Measurements from ENCODE around the gene NELL1.

NELL1 gene

DNA sequence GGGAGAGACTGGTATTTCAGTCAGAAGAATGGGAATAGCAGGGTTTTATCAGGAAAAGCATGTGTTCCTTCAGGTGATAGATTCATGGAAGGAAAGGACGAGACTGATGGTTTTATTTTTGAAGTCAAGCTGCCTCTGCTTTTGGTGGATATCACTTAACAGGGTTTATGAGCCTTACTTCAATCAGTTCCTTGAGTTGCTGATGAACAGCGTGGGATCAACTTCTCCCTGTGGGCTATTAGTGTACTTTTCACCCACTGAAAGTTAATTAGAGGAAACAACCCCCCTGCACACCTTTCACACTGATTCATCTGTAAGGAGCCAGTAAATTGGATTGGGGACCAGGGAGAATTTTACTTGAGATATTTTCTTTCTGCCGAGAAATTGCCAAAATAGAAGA, 479.0 kb downstream of the NELL1 start:
- TF ChIP-seq, protein P1, sequence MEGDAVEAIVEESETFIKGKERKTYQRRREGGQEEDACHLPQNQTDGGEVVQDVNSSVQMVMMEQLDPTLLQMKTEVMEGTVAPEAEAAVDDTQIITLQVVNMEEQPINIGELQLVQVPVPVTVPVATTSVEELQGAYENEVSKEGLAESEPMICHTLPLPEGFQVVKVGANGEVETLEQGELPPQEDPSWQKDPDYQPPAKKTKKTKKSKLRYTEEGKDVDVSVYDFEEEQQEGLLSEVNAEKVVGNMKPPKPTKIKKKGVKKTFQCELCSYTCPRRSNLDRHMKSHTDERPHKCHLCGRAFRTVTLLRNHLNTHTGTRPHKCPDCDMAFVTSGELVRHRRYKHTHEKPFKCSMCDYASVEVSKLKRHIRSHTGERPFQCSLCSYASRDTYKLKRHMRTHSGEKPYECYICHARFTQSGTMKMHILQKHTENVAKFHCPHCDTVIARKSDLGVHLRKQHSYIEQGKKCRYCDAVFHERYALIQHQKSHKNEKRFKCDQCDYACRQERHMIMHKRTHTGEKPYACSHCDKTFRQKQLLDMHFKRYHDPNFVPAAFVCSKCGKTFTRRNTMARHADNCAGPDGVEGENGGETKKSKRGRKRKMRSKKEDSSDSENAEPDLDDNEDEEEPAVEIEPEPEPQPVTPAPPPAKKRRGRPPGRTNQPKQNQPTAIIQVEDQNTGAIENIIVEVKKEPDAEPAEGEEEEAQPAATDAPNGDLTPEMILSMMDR (IDR thresholded peaks at IDR 0.05; ENCODE audit: low read depth, low read length): no peak

DNA sequence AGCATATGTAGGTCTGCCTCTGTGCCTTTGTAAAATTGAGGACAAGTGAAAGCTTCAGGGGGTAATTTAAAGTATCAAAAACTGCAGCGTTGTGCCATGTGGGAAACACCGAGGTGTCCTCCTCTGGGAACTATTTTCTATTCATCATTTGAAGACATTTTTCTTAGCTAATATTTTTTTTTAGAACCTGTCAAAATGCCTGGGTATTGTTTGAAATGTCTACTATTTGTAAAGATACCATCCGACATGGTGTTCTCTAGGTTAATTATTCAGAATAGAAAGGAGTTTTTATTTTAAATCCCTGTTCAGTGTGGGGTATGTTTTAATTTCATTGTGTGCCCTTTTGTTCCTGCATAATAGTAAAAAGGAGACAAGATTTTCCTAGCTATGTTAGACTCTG, 490.8 kb downstream of the NELL1 start:
- no peak for DNase-seq (ENCODE audit: low read depth in 2 of 2)
- TF ChIP-seq, protein P1 (IDR thresholded peaks at IDR 0.05; ENCODE audit: low read depth, low read length): no peak

More for the DNA sequence above, 479.0 kb downstream of the NELL1 start:
- no peak overlapping the region for H3K4me3 ChIP-seq (replicated peaks in 1 of 2; ENCODE audit: low read depth in 2 of 2, low read length in 2 of 2)
- no peak for DNase-seq (ENCODE audit: low read depth in 2 of 2)

DNA sequence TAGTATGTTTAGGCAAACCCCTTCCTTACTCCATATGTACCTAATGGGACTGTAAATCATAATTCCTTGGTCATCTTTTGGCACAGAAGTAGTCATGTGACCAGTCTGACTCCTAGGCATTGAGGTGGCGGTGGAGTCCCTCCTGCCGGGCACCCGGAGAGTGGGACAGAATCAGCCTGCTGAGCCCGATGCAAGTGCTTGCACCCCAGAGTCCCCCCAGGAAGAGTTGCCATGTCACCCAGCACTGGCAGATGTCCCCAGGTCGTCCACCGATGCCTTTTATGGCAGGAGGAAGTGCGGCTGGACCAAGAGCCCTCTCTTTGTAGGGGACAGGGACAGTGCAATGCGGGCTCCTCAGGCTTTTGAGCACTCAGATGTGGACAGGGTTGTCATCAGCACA, 500.3 kb downstream of the NELL1 start:
- TF ChIP-seq, protein P1 (IDR thresholded peaks at IDR 0.05; ENCODE audit: low read depth, low read length): no peak
- H3K4me3 ChIP-seq (replicated peaks in 1 of 2; ENCODE audit: low read depth in 2 of 2, low read length in 2 of 2): no peak overlapping the region
- DNase-seq (ENCODE audit: low read depth in 2 of 2): no peak

More for the DNA sequence above, 490.8 kb downstream of the NELL1 start:
- H3K4me3 ChIP-seq (replicated peaks in 1 of 2; ENCODE audit: low read depth in 2 of 2, low read length in 2 of 2): no peak overlapping the region

DNA sequence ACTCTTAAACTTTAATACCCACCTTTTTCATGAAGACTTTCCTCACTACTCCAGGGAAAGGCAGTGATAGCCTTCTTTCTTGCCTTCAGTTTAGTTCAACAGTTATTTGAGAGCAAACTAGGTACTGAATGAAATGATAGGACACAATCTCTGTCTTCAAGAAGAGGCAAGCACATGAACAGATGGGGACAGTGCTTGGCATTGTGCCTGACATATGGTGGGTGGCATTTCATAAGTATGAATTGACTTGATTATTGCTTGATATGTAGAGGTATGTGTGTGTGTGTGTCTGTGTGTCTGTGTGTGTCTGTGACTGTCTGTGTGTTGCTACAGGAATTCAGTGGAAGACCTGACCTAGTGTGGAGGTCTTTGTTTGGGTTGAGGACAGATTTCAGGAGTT, 504.1 kb downstream of the NELL1 start:
- no peak for DNase-seq (ENCODE audit: low read depth in 2 of 2)
- H3K4me3 ChIP-seq (replicated peaks in 1 of 2; ENCODE audit: low read depth in 2 of 2, low read length in 2 of 2): no peak overlapping the region
- TF ChIP-seq, protein P1 (IDR thresholded peaks at IDR 0.05; ENCODE audit: low read depth, low read length): no peak

DNA sequence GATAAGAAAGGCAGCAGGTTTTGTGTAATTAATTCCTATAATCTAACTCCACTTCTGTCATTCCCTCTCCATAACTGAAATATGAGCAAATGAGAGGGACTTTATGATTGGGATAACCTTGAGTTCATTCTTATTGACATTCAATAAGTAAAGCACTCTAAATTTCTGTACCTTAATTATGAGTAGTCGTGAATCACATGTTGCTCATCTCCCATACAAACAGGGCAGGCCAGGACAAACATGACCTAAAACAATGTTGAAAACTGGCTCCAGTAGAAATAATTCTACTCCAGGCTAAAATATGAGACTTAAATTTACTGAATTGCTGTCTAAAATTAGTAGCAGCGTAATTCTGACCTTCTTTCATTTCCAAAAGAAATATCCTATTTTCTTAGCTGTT, 505.4 kb downstream of the NELL1 start:
- TF ChIP-seq, protein P1 (IDR thresholded peaks at IDR 0.05; ENCODE audit: low read depth, low read length): no peak
- DNase-seq (ENCODE audit: low read depth in 2 of 2): no peak
- no peak overlapping the region for H3K4me3 ChIP-seq (replicated peaks in 1 of 2; ENCODE audit: low read depth in 2 of 2, low read length in 2 of 2)

DNA sequence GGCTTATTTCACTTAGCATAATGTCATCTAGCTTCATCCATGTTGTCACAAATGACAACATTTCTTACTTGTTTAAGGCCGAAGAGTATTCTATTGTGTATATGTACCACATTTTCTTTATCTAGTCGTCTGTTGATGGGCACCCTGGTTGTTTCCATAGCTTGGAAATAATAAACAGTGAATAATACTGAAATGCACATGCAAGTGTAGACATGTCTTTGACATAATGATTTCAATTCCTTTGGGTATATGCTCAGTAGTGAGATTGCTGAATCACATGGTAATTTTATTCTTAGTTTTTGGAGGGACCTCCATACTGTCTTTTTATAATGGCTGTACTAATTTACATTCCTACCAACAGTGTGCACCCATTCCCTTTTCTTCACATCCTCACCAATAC, 508.0 kb downstream of the NELL1 start:
- no peak overlapping the region for H3K4me3 ChIP-seq (replicated peaks in 1 of 2; ENCODE audit: low read depth in 2 of 2, low read length in 2 of 2)
- TF ChIP-seq, protein P1 (IDR thresholded peaks at IDR 0.05; ENCODE audit: low read depth, low read length): no peak
- no peak for DNase-seq (ENCODE audit: low read depth in 2 of 2)

DNA sequence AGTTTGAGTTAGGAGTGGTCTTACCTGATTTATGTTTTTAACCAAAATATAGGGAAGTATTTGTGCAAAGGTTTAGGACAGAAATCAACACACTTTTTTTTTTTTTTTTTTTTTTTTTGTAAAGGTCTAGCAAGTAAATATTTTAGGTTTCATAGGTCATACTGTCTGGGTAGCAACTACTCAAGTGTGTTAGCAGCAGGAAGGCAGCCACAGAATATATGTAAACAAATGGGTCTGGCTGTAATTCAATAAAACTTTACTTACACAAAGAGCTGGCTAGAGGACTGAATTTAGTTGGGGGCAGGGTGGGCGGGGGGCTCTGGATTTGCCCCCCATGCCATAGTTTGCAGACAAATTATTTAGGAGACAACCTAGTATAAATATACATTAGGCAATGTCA, 510.4 kb downstream of the NELL1 start:
- TF ChIP-seq, protein P1 (IDR thresholded peaks at IDR 0.05; ENCODE audit: low read depth, low read length): no peak
- no peak overlapping the region for H3K4me3 ChIP-seq (replicated peaks in 1 of 2; ENCODE audit: low read depth in 2 of 2, low read length in 2 of 2)
- DNase-seq (ENCODE audit: low read depth in 2 of 2): no peak

All from cardiac fibroblast (primary cell).